Sigmoid colon (tissue), 7 donors: ENCODE results near the gene POLE. TPM values are rescaled to one million over a fixed set of nuclear protein-coding genes. Genes with fewer than 3 reads are reported as not detected.
"Not testable (repeated sequence)": the region's sequence is repeated elsewhere in the genome, so short reads cannot be mapped to it uniquely, and the experiment has no call there.

Source experiments
- DNase-seq: peaks from one replicate; pipeline ENCODE4 v3.0.0-alpha.2; 2019
- H3K27ac ChIP-seq, 4 donors: fragments of 200-600 bp; sonication (generic); one replicate each; pipeline ENCODE4 v1.5.1; 2016 to 2019; ENCODE audit warnings: mild to moderate bottlenecking in 1 of 4
- H3K27me3 ChIP-seq, 3 donors: fragments of 200-600 bp; sonication (generic); one replicate each; pipeline ENCODE4 v1.5.1; 2019; ENCODE audit warnings: mild to moderate bottlenecking in 1 of 3
- H3K36me3 ChIP-seq, 4 donors: fragments of 200-600 bp; sonication (generic); one replicate each; pipeline ENCODE4 v1.5.1; 2016 to 2019
- H3K4me1 ChIP-seq, 4 donors: fragments of 200-600 bp; sonication (generic); one replicate each; pipeline ENCODE4 v1.5.1; 2017 to 2019
- H3K4me3 ChIP-seq, 4 donors: fragments of 200-600 bp; sonication (generic); one replicate each; pipeline ENCODE4 v1.5.1; 2017 to 2019; ENCODE audit warnings: mild to moderate bottlenecking in 2 of 4, moderate library complexity in 1 of 4
- H3K9me3 ChIP-seq, 4 donors: fragments of 200-600 bp in 3 of 4; sonication (generic) in 3 of 4; one replicate each; pipeline versions ENCODE4 v1.5.1 to v1.6.1; 2013 to 2019
- CTCF ChIP-seq, 4 experiments: fragments of 450-650 bp in 3 of 4; fragments of 200-600 bp in 1 of 4; IDR thresholded peaks; one replicate each; pipeline ENCODE4 v1.5.1; 2016 to 2019; ENCODE audit warnings: antibody characterized with exemption in 4 of 4, mild to moderate bottlenecking in 3 of 4, moderate library complexity in 2 of 4
- EP300 ChIP-seq, 4 donors: sonication (generic); formaldehyde crosslinking; IDR thresholded peaks; one replicate each; pipeline ENCODE4 v1.6.1; 2017; ENCODE audit warnings: antibody characterized with exemption in 4 of 4
- POLR2A ChIP-seq, 2 donors: fragments of 450-650 bp; IDR thresholded peaks; one replicate each; pipeline ENCODE4 v1.6.1; 2016; ENCODE audit warnings: antibody characterized with exemption in 2 of 2, mild to moderate bottlenecking in 2 of 2, moderate library complexity in 2 of 2
- POLR2AphosphoS5 ChIP-seq, 4 donors: sonication (generic); formaldehyde crosslinking; IDR thresholded peaks; one replicate each; pipeline ENCODE4 v1.6.1; 2017; ENCODE audit warnings: antibody characterized with exemption in 4 of 4
- WGBS, 2 donors: extraction: QIAGEN DNeasy Blood & Tissue Kit; methylation state at CpG; one replicate each; pipeline ENCODE4 v1.1.7; 2013; 5-methylcytosine and 5-hydroxymethylcytosine counted together
- intact Hi-C: fragments of 100-400 bp; cut with DNase I; formaldehyde crosslinking; loops from one replicate; pipeline ENCODE4 v1.15.1; 2023
- polyA plus RNA-seq, 3 donors: library from polyadenylated mRNA; stranded (reverse); fragments of 200-250 nt; gene quantifications; one replicate each; pipeline ENCODE4 v1.2.3, GENCODE V29; 2013
- total RNA-seq, 4 donors: library from RNA; depleted of rRNA; stranded (reverse); fragments of >200 nt; gene quantifications; one replicate each; pipeline ENCODE4 v1.1.0, GENCODE V29; 2016
- donor health status: healthy with polysubstance abuse.
- donor health status: Bipolar disorder and iron deficiency.
- donor health status: healthy.

POLE gene
- total and polyA plus RNA-seq, 7 donors, result 11.1 to 37.4 (median 32.9) TPM

- Histone ChIP-seq H3K36me3 (no peaks in the 10 kb centered on the region), H3K27me3 (peaks cover 13 to 54% (median 47%) of the 10 kb centered on the region in 3 donors), H3K4me1 (peaks cover 0 to 25% (median 12%) of the 10 kb centered on the region in 4 donors), H3K9me3 (no peaks in the 10 kb centered on the region), H3K4me3 (no peak overlapping the region), H3K27ac (peak overlapping the region in 3 of 4 donors; percentile 2 to 55 (median 39))
- DNase-seq, result no peak
- intact Hi-C loops, result no loop called here
- TF ChIP-seq POLR2AphosphoS5 (IDR thresholded peaks at IDR 0.05) (no peak), POLR2A (IDR thresholded peaks at IDR 0.05) (no peak), EP300 (IDR thresholded peaks at IDR 0.05) (no peak), CTCF (IDR thresholded peaks at IDR 0.05) (no peak)
- WGBS, 2 donors, result 11 to 44% methylated on average over 29 of the region's 29 CpGs
These were observed 84.4 kb downstream of the POLE start for GRCh38 chr12:132602572-132603239.

- no peak for DNase-seq
- 76 to 84% methylated on average over 31 of the region's 31 CpGs for WGBS, 2 donors
- TF ChIP-seq POLR2A (IDR thresholded peaks at IDR 0.05) (no peak), EP300 (IDR thresholded peaks at IDR 0.05) (no peak), CTCF (IDR thresholded peaks at IDR 0.05) (no peak), POLR2AphosphoS5 (IDR thresholded peaks at IDR 0.05) (no peak)
- H3K4me1 ChIP-seq, result peaks cover 0 to 25% (median 14%) of the 10 kb centered on the region in 4 donors
- intact Hi-C loops, result loop anchor here (2.0 kb wide), 1 partner anchor 13 kb away; no protein-coding TSS in a partner anchor
- H3K27me3 ChIP-seq, result peaks cover 13 to 47% (median 38%) of the 10 kb centered on the region in 3 donors
- H3K27ac ChIP-seq, result no peak overlapping the region
- H3K36me3 ChIP-seq, result no peaks in the 10 kb centered on the region
- H3K9me3 ChIP-seq, result no peaks in the 10 kb centered on the region
- peak overlapping the region in 1 of 4 donors; percentile 53 for H3K4me3 ChIP-seq
These were observed 85.8 kb downstream of the POLE start for GRCh38 chr12:132601171-132601883.

GRCh38 chr12:132600048-132601032, 86.8 kb downstream of the POLE start:
- TF ChIP-seq CTCF (IDR thresholded peaks at IDR 0.05), result peak in 3 of 4 experiments; percentile 33 to 57 (median 52)
- TF ChIP-seq EP300 (IDR thresholded peaks at IDR 0.05), result no peak
- TF ChIP-seq POLR2AphosphoS5 (IDR thresholded peaks at IDR 0.05), result no peak
- no peak for TF ChIP-seq POLR2A (IDR thresholded peaks at IDR 0.05)
- WGBS, 2 donors, result 23 to 33% methylated on average over 45 of the region's 45 CpGs
- peak overlapping the region; percentile 23 to 53 (median 42) for H3K4me3 ChIP-seq
- peaks cover 0 to 25% (median 17%) of the 10 kb centered on the region in 4 donors for H3K4me1 ChIP-seq
- H3K27ac ChIP-seq, result peak overlapping the region in 2 of 4 donors; percentile 1 to 54
- peaks cover 13 to 40% (median 29%) of the 10 kb centered on the region in 3 donors for H3K27me3 ChIP-seq
- H3K36me3 ChIP-seq, result no peaks in the 10 kb centered on the region
- DNase-seq, result peak; percentile 81
- no peaks in the 10 kb centered on the region for H3K9me3 ChIP-seq
- intact Hi-C loops, result loop anchor here (2.0 kb wide), 1 partner anchor 14 kb away; no protein-coding TSS in a partner anchor

- DNase-seq, H3K36me3 ChIP-seq, H3K4me3 ChIP-seq, intact Hi-C loops, H3K9me3 ChIP-seq, H3K27ac ChIP-seq: not testable (repeated sequence)
- WGBS, 2 donors, result 35 to 74% methylated on average over 6 of the region's 6 CpGs
- Histone ChIP-seq H3K27me3 (peaks cover 12 to 32% (median 23%) of the 10 kb centered on the region in 3 donors), H3K4me1 (peaks cover 0 to 25% (median 17%) of the 10 kb centered on the region in 4 donors)
These were observed 87.6 kb downstream of the POLE start for GRCh38 chr12:132599502-132599901.
